Measurements from ENCODE around the gene DCAF8.

DNA sequence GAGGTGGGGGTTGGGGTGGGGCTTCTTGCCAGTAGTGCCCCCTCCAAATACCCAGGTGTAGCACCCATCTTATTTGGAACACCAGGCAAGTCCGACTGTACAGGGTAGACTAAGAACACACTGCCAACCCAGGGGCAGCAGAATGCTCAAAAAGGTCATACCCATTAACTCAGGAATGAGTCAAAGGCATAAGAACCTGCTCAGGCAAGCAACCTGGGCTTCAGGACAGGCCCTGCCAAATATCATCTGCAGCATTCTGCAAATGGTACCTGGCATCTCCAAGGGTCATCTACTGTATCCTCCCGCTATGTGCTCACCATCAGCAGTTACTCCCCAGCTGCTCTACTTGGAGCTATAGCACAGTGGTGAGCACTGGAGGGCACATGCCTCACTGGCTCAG lies 37.7 kb downstream of the DCAF8 start:
- TF ChIP-seq, protein P1, sequence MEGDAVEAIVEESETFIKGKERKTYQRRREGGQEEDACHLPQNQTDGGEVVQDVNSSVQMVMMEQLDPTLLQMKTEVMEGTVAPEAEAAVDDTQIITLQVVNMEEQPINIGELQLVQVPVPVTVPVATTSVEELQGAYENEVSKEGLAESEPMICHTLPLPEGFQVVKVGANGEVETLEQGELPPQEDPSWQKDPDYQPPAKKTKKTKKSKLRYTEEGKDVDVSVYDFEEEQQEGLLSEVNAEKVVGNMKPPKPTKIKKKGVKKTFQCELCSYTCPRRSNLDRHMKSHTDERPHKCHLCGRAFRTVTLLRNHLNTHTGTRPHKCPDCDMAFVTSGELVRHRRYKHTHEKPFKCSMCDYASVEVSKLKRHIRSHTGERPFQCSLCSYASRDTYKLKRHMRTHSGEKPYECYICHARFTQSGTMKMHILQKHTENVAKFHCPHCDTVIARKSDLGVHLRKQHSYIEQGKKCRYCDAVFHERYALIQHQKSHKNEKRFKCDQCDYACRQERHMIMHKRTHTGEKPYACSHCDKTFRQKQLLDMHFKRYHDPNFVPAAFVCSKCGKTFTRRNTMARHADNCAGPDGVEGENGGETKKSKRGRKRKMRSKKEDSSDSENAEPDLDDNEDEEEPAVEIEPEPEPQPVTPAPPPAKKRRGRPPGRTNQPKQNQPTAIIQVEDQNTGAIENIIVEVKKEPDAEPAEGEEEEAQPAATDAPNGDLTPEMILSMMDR (conservative IDR thresholded peaks at IDR 0.05; ENCODE audit: low read depth, low read length) = no peak
- TF ChIP-seq POLR2A (IDR thresholded peaks at IDR 0.05; ENCODE audit: low read depth, low read length) = no peak
- TF ChIP-seq, protein P2, sequence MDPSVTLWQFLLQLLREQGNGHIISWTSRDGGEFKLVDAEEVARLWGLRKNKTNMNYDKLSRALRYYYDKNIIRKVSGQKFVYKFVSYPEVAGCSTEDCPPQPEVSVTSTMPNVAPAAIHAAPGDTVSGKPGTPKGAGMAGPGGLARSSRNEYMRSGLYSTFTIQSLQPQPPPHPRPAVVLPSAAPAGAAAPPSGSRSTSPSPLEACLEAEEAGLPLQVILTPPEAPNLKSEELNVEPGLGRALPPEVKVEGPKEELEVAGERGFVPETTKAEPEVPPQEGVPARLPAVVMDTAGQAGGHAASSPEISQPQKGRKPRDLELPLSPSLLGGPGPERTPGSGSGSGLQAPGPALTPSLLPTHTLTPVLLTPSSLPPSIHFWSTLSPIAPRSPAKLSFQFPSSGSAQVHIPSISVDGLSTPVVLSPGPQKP (IDR thresholded peaks at IDR 0.05; ENCODE audit: borderline replicate concordance, low read depth, low read length) = no peak
- no peak for TF ChIP-seq MAZ (IDR thresholded peaks at IDR 0.05; ENCODE audit: borderline replicate concordance, low read depth, low read length)
- no peak for TF ChIP-seq SMC3 (IDR thresholded peaks at IDR 0.05; ENCODE audit: low read depth, low read length)
- TF ChIP-seq NFE2L2 (IDR thresholded peaks at IDR 0.05; ENCODE audit: low read depth, low read length) = no peak
- no peak for TF ChIP-seq CEBPB (IDR thresholded peaks at IDR 0.05; ENCODE audit: low read depth, low read length)
- TF ChIP-seq BHLHE40 (IDR thresholded peaks at IDR 0.05; ENCODE audit: low read depth, low read length) = no peak

All from IMR-90 (cell line).